Ovary (tissue), 9 donors: ENCODE measurements around the gene TTC28. TPM values are rescaled to one million over a fixed set of nuclear protein-coding genes. Genes with fewer than 3 reads are reported as not detected.

Experiments
- DNase-seq, 5 donors: peaks; one replicate each; pipeline ENCODE4 v3.0.0-alpha.2; 2019 to 2020
- H3K27ac ChIP-seq, 2 donors: fragments of 200-600 bp; one replicate each; pipeline versions ENCODE4 v1.5.1 to v1.8.0; 2019 to 2022
- H3K27me3 ChIP-seq: fragments of 200-600 bp; one replicate; pipeline ENCODE4 v1.8.0; 2022
- H3K36me3 ChIP-seq: fragments of 200-600 bp; sonication (generic); one replicate; pipeline ENCODE4 v1.5.1; 2019
- H3K4me1 ChIP-seq: one replicate; pipeline ENCODE4 v1.8.1; 2013; ENCODE audit warnings: mild to moderate bottlenecking, moderate library complexity; ENCODE audit not compliant: insufficient read depth
- H3K4me3 ChIP-seq: fragments of 200-600 bp; sonication (generic); one replicate; pipeline ENCODE4 v1.5.1; 2017
- H3K9me3 ChIP-seq, 2 donors: fragments of 200-600 bp in 1 of 2; sonication (generic) in 1 of 2; one replicate each; pipeline versions ENCODE4 v1.5.1 to v1.8.1; 2013 to 2019; ENCODE audit warnings: mild to moderate bottlenecking in 1 of 2, moderate library complexity in 1 of 2
- EP300 ChIP-seq: sonication (generic); formaldehyde crosslinking; IDR thresholded peaks from one replicate; pipeline ENCODE4 v1.6.1; 2017; ENCODE audit warnings: antibody characterized with exemption
- POLR2A ChIP-seq: fragments of 450-650 bp; IDR thresholded peaks from one replicate; pipeline ENCODE4 v1.6.1; 2017; ENCODE audit warnings: antibody characterized with exemption, mild to moderate bottlenecking, moderate library complexity
- WGBS, 3 donors: extraction: QIAGEN DNeasy Blood & Tissue Kit in 1 of 3; methylation state at CpG; one replicate each; pipeline versions ENCODE4 v1.1.5 to v1.1.7; 2013 to 2017; 5-methylcytosine and 5-hydroxymethylcytosine counted together
- intact Hi-C, 4 donors: fragments of 100-400 bp; cut with DNase I; formaldehyde crosslinking; loops; one replicate each; pipeline versions ENCODE4 v1.11.0 to v1.15.1; 2022 to 2023
- polyA plus RNA-seq, 2 donors: library from polyadenylated mRNA; stranded (reverse); fragments of 200-250 nt in 1 of 2; fragments of 350-450 nt in 1 of 2; fragmentation: Illumina TruSeq in 1 of 2; extraction: RNeasy Lipid Tissue Mini Kit (QIAGEN cat#74804) in 1 of 2; gene quantifications; one replicate each; pipeline ENCODE4 v1.2.3, GENCODE V29; 2013 to 2014
- total RNA-seq, 7 donors: library from RNA; depleted of rRNA in 2 of 7; stranded (reverse); fragments of >200 nt in 2 of 7; fragmentation: NEBNext Ultra II Directional in 3 of 7; extraction: Animal tissue kit (Norgen Biotek cat#: 25700) in 3 of 7; gene quantifications; one replicate each; pipeline versions ENCODE4 v1.1.0 to v1.2.4, GENCODE V29; 2016 to 2023
- TF ChIP-seq, protein P1 (sequence below), 3 donors: fragments of 450-650 bp in 2 of 3; fragments of 200-600 bp in 1 of 3; IDR thresholded peaks; one replicate each; pipeline versions ENCODE4 v1.5.1 to v1.8.0; 2016 to 2022; ENCODE audit warnings: antibody characterized with exemption in 3 of 3, mild to moderate bottlenecking in 1 of 3
- donor health status: DM: no; HTN: no; CAD: no; lungs with moderate emphysema.
- donor health status: DM: no; HTN: no; CAD: no.
- donor health status: Bipolar disorder and iron deficiency.
- donor health status: DM: yes; HTN: yes; CAD: no.
- donor health status: DM: no; HTN: no; CAD: no.
- donor health status: DM: yes; HTN: yes; CAD: no.

The TTC28 gene
- total and polyA plus RNA-seq, 9 donors, result 16.7 to 127 (median 72.9) TPM

GRCh38 chr22:28129319-28129962 is 550.2 kb downstream of the TTC28 start:
- Histone ChIP-seq H3K36me3 (no peaks in the 10 kb centered on the region), H3K4me3 (no peak overlapping the region), H3K27me3 (no peaks in the 10 kb centered on the region), H3K9me3 (no peaks in the 10 kb centered on the region), H3K4me1 (peaks cover 3% of the 10 kb centered on the region), H3K27ac (no peak overlapping the region)
- WGBS, 3 donors, result 90 to 96% (median 92%) methylated on average over 7 of the region's 7 CpGs
- DNase-seq, result no peak
- intact Hi-C loops, result no loop called here
- TF ChIP-seq, protein P1, sequence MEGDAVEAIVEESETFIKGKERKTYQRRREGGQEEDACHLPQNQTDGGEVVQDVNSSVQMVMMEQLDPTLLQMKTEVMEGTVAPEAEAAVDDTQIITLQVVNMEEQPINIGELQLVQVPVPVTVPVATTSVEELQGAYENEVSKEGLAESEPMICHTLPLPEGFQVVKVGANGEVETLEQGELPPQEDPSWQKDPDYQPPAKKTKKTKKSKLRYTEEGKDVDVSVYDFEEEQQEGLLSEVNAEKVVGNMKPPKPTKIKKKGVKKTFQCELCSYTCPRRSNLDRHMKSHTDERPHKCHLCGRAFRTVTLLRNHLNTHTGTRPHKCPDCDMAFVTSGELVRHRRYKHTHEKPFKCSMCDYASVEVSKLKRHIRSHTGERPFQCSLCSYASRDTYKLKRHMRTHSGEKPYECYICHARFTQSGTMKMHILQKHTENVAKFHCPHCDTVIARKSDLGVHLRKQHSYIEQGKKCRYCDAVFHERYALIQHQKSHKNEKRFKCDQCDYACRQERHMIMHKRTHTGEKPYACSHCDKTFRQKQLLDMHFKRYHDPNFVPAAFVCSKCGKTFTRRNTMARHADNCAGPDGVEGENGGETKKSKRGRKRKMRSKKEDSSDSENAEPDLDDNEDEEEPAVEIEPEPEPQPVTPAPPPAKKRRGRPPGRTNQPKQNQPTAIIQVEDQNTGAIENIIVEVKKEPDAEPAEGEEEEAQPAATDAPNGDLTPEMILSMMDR (IDR thresholded peaks at IDR 0.05), result no peak
- TF ChIP-seq POLR2A, result no peak
- no peak for TF ChIP-seq EP300

DNA sequence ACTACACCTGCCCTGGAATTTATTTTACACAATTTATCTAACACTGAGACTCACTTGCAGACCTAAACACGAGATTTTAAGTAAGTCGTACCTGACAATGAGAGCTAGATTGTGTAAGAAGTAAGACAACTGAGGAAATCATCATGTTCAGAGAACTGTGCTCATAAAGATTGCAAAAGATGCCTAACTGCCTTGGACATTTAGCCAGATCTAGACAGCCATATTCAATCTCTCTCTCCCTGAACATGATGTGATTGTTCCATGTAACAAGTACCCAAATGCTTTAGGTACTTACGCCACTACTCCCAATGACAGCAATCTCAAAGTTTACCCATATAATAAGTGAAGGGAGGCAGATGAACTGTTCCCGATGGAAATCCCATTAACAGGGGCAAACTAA is 550.8 kb downstream of the TTC28 start:
- Histone ChIP-seq H3K4me3 (no peak overlapping the region), H3K27ac (no peak overlapping the region), H3K9me3 (no peaks in the 10 kb centered on the region), H3K4me1 (peaks cover 3% of the 10 kb centered on the region), H3K27me3 (no peaks in the 10 kb centered on the region), H3K36me3 (no peaks in the 10 kb centered on the region)
- DNase-seq, result no peak
- intact Hi-C loops, result no loop called here
- WGBS, 3 donors, result 91 to 97% (median 94%) methylated on average over 4 of the region's 4 CpGs
- TF ChIP-seq POLR2A (no peak), EP300 (no peak)
- TF ChIP-seq, protein P1 (IDR thresholded peaks at IDR 0.05), result no peak

DNA sequence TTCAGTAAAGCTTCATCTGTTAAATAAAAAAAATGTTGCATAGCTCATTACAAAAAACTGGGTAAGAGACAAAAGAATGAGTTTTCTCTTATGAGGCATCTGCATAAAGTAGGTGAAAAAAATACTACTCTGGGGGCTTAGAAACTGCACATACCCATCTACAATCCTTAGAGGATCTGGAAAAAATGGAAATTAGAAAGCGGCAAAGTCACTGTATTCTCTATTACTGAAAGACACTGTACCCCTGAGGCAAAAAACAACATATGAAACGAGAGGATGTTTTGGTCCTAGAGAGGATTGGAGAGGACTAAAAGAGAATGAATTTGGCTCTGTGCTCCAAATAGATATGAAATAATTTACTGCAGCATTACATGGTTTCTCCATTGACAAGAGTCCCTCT is 553.8 kb downstream of the TTC28 start:
- WGBS, 3 donors, result 70 to 78% (median 76%) methylated on average over 2 of the region's 2 CpGs
- Histone ChIP-seq H3K27ac (no peak overlapping the region), H3K36me3 (no peaks in the 10 kb centered on the region), H3K27me3 (no peaks in the 10 kb centered on the region), H3K9me3 (no peaks in the 10 kb centered on the region), H3K4me3 (no peak overlapping the region), H3K4me1 (no peaks in the 10 kb centered on the region)
- intact Hi-C loops, result no loop called here
- no peak for DNase-seq
- TF ChIP-seq POLR2A (no peak), EP300 (no peak)
- TF ChIP-seq, protein P1 (IDR thresholded peaks at IDR 0.05), result no peak

GRCh38 chr22:28123989-28124766 is 555.5 kb downstream of the TTC28 start:
- intact Hi-C loops, result no loop called here
- H3K27me3 ChIP-seq, result no peaks in the 10 kb centered on the region

More at GRCh38 chr22:28123989-28124766, 555.5 kb downstream of the TTC28 start:
- Histone ChIP-seq H3K27ac (no peak overlapping the region), H3K4me1 (no peaks in the 10 kb centered on the region), H3K9me3 (no peaks in the 10 kb centered on the region), H3K4me3 (no peak overlapping the region), H3K36me3 (no peaks in the 10 kb centered on the region)
- TF ChIP-seq POLR2A (no peak), EP300 (no peak)
- TF ChIP-seq, protein P1 (IDR thresholded peaks at IDR 0.05), result no peak
- 93 to 100% (median 97%) methylated on average over 1 of the region's 1 CpG for WGBS, 3 donors
- DNase-seq, result no peak
